Thyroid gland (tissue), 4 donors: ENCODE results near the gene PER2. TPM values are rescaled to one million over a fixed set of nuclear protein-coding genes. Genes with fewer than 3 reads are reported as not detected.

Experiments
- DNase-seq, 2 donors: peaks; one replicate each; pipeline ENCODE4 v3.0.0-alpha.2; 2019
- H3K27ac ChIP-seq, 3 donors: fragments of 200-600 bp; sonication (generic); 1 replicate in 2 of 3; 2 replicates in 1 of 3; pipeline ENCODE4 v1.5.1; 2016 to 2019; ENCODE audit warnings: mild to moderate bottlenecking in 1 of 3, moderate library complexity in 1 of 3
- H3K27me3 ChIP-seq: fragments of 200-600 bp; sonication (generic); one replicate; pipeline ENCODE4 v1.5.1; 2019
- H3K36me3 ChIP-seq, 2 donors: fragments of 200-600 bp; sonication (generic); one replicate each; pipeline ENCODE4 v1.5.1; 2016 to 2019
- H3K4me1 ChIP-seq, 2 donors: fragments of 200-600 bp; sonication (generic); one replicate each; pipeline ENCODE4 v1.5.1; 2017 to 2019
- H3K4me3 ChIP-seq, 3 donors: fragments of 200-600 bp; sonication (generic); replicated peaks in 1 of 3; 1 replicate in 2 of 3; 2 replicates in 1 of 3; pipeline ENCODE4 v1.5.1; 2016; ENCODE audit warnings: mild to moderate bottlenecking in 1 of 3
- H3K9me3 ChIP-seq: fragments of 200-600 bp; sonication (generic); one replicate; pipeline ENCODE4 v1.5.1; 2017
- CTCF ChIP-seq, 6 experiments: fragments of 200-600 bp in 3 of 6; fragments of 450-650 bp in 3 of 6; sonication (generic) in 3 of 6; IDR thresholded peaks; one replicate each; pipeline ENCODE4 v1.5.1; 2016 to 2019; ENCODE audit warnings: antibody characterized with exemption in 6 of 6, mild to moderate bottlenecking in 2 of 6, inconsistent platforms in 1 of 6, moderate library complexity in 1 of 6
- POLR2A ChIP-seq, 2 donors: fragments of 450-650 bp; IDR thresholded peaks; one replicate each; pipeline ENCODE4 v1.6.1; 2017; ENCODE audit warnings: antibody characterized with exemption in 2 of 2, mild to moderate bottlenecking in 2 of 2, moderate library complexity in 1 of 2
- WGBS, 2 donors: methylation state at CpG; one replicate each; pipeline ENCODE4 v1.1.5; 2017; 5-methylcytosine and 5-hydroxymethylcytosine counted together
- intact Hi-C: fragments of 100-400 bp; cut with DNase I; formaldehyde crosslinking; loops from one replicate; pipeline ENCODE4 v1.15.1; 2023
- total RNA-seq, 4 donors: library from RNA; depleted of rRNA; stranded (reverse); fragments of >200 nt; gene quantifications; one replicate each; pipeline ENCODE4 v1.2.3, GENCODE V29; 2016

PER2 gene
- total RNA-seq, 4 donors from 2014 or later: 6.5 to 17.6 (median 9.6) TPM

GRCh38 chr2:238240757-238241711 lies 47.4 kb downstream of the PER2 start:
- peak; percentile 79 to 88 for DNase-seq
- intact Hi-C loops: no loop called here

GRCh38 chr2:238239863-238240756 lies 48.3 kb downstream of the PER2 start, which contains the start of gene HES6:
HES6 (minus strand) TSS chr2:238240038; CDS start chr2:238239905, 133 bp downstream.
- H3K4me1 ChIP-seq: peaks cover 10 to 17% of the 10 kb centered on the region in 2 donors
- peak in 2 of 6 experiments; percentile 20 to 21 for TF ChIP-seq CTCF (IDR thresholded peaks at IDR 0.05)
- TF ChIP-seq POLR2A (IDR thresholded peaks at IDR 0.05): peak in 1 of 2 donors; percentile 95
- WGBS, 2 donors: 1 to 5% methylated on average over 20 to 42 of the region's 105 CpGs
- peak within 1 kb of the TSS in 2 of 3 donors; percentile 47 to 66 for H3K4me3 ChIP-seq
- H3K27ac ChIP-seq: no peak within 1 kb of the TSS
- peaks cover under 1 to 7% of the 10 kb centered on the region in 2 donors for H3K36me3 ChIP-seq
- H3K27me3 ChIP-seq: no peaks in the 10 kb centered on the region
- peak; percentile 92 to 94 for DNase-seq
- no peaks in the 10 kb centered on the region for H3K9me3 ChIP-seq
- intact Hi-C loops: loop anchor here (10.0 kb wide), 1 partner anchor 175 kb away; the partner anchor contains the start of gene SCLY

More at GRCh38 chr2:238240757-238241711, 47.4 kb downstream of the PER2 start:
- 38 to 48% methylated on average over 12 to 14 of the region's 71 CpGs for WGBS, 2 donors
- H3K9me3 ChIP-seq: no peaks in the 10 kb centered on the region
- no peak overlapping the region for H3K27ac ChIP-seq
- peaks cover 10 to 17% of the 10 kb centered on the region in 2 donors for H3K4me1 ChIP-seq
- H3K4me3 ChIP-seq: peak overlapping the region in 1 of 3 donors; percentile 35
- no peak for TF ChIP-seq CTCF (IDR thresholded peaks at IDR 0.05)
- no peak for TF ChIP-seq POLR2A (IDR thresholded peaks at IDR 0.05)
- H3K27me3 ChIP-seq: no peaks in the 10 kb centered on the region
- peaks cover 9 to 14% of the 10 kb centered on the region in 2 donors for H3K36me3 ChIP-seq

GRCh38 chr2:238239543-238239862 lies 48.9 kb downstream of the PER2 start:
- peak in 1 of 2 donors; percentile 15 for DNase-seq
- intact Hi-C loops: loop anchor here (10.0 kb wide), 1 partner anchor 175 kb away; the partner anchor contains the start of gene SCLY
- no peaks in the 10 kb centered on the region for H3K27me3 ChIP-seq
- H3K4me3 ChIP-seq: peak overlapping the region in 2 of 3 donors; percentile 47 to 66
- TF ChIP-seq POLR2A (IDR thresholded peaks at IDR 0.05) (no peak), CTCF (IDR thresholded peaks at IDR 0.05) (peak in 1 of 6 experiments; percentile 30)
- H3K36me3 ChIP-seq: peaks cover 0 to 5% of the 10 kb centered on the region in 2 donors
- 2% methylated on average over 9 of the region's 43 CpGs; no CpG with 5 or more reads in 1 of the 2 donors for WGBS, 2 donors
- H3K4me1 ChIP-seq: peaks cover 10 to 17% of the 10 kb centered on the region in 2 donors
- no peaks in the 10 kb centered on the region for H3K9me3 ChIP-seq
- H3K27ac ChIP-seq: no peak overlapping the region

- no peaks in the 10 kb centered on the region for H3K9me3 ChIP-seq
- intact Hi-C loops: loop anchor here (10.0 kb wide), 1 partner anchor 174 kb away; the partner anchor contains the start of gene SCLY
- H3K36me3 ChIP-seq: no peaks in the 10 kb centered on the region
- H3K4me1 ChIP-seq: peaks cover 10 to 17% of the 10 kb centered on the region in 2 donors
- TF ChIP-seq POLR2A (IDR thresholded peaks at IDR 0.05): no peak
- TF ChIP-seq CTCF (IDR thresholded peaks at IDR 0.05): no peak
- peak overlapping the region in 1 of 3 donors; percentile 66 for H3K4me3 ChIP-seq
- H3K27me3 ChIP-seq: no peaks in the 10 kb centered on the region
- 41% methylated on average over 20 of the region's 75 CpGs; no CpG with 5 or more reads in 1 of the 2 donors for WGBS, 2 donors
- H3K27ac ChIP-seq: no peak overlapping the region
- peak in 1 of 2 donors; percentile 19 for DNase-seq
Observed at GRCh38 chr2:238238766-238239542, 49.5 kb downstream of the PER2 start.
